ENCODE results near the gene PKDCC. TPM values are rescaled to one million over a fixed set of nuclear protein-coding genes. Genes with fewer than 3 reads are reported as not detected.

PKDCC gene
- total and polyA plus RNA-seq, 2 of the 13 experiments (the other 11 are each of a cell fraction or from before 2014, with no cell fraction given), result 52.6 to 58.8 TPM

- TF ChIP-seq ZNF614 (CRISPR knock-in tag; IDR thresholded peaks at IDR 0.05; ENCODE audit: borderline replicate concordance) (peak; percentile 74; the same call in 1 of the 2 replicates), NRL (CRISPR knock-in tag; IDR thresholded peaks at IDR 0.05; ENCODE audit: borderline replicate concordance) (peak; percentile 64; the same call in 1 of the 2 replicates), ZNF251 (CRISPR knock-in tag; IDR thresholded peaks at IDR 0.05) (no peak), ZKSCAN1 (IDR thresholded peaks at IDR 0.05; ENCODE audit: low read length) (no peak), PRDM15 (CRISPR knock-in tag; IDR thresholded peaks at IDR 0.05) (no peak), ZSCAN9 (CRISPR knock-in tag; IDR thresholded peaks at IDR 0.05; ENCODE audit: borderline replicate concordance) (peak; percentile 42; the same call in 1 of the 2 replicates), MTA1 (CRISPR knock-in tag; IDR thresholded peaks at IDR 0.05; ENCODE audit: borderline replicate concordance) (peak; percentile 97), RXRB (CRISPR knock-in tag; IDR thresholded peaks at IDR 0.05; ENCODE audit: borderline replicate concordance) (peak; percentile 88), HNRNPUL1 (IDR thresholded peaks at IDR 0.05; ENCODE audit: low read depth, low read length) (no peak), PITX1 (CRISPR knock-in tag; IDR thresholded peaks at IDR 0.05) (peak; percentile 92), REST (IDR thresholded peaks at IDR 0.05; ENCODE audit: borderline replicate concordance in 1 of 2, low read depth in 1 of 2, low read length in 2 of 2) (peak in 1 of 2 experiments; percentile 57; a peak in 1 of 4 replicates), BHLHE40 (IDR thresholded peaks at IDR 0.05; ENCODE audit: low read length) (no peak), DRAP1 (CRISPR knock-in tag; IDR thresholded peaks at IDR 0.05) (peak; percentile 75), ZZZ3 (CRISPR knock-in tag; IDR thresholded peaks at IDR 0.05; ENCODE audit: borderline replicate concordance) (no peak), ZFP36L1 (CRISPR knock-in tag; IDR thresholded peaks at IDR 0.05) (no peak), SMC3 (IDR thresholded peaks at IDR 0.05; ENCODE audit: low read length) (no peak), SMAD3 (CRISPR knock-in tag; IDR thresholded peaks at IDR 0.05) (peak; percentile 92), KAT2B (IDR thresholded peaks at IDR 0.05; ENCODE audit: borderline replicate concordance, low read depth, low read length) (no peak), SMYD3 (CRISPR knock-in tag; IDR thresholded peaks at IDR 0.05) (peak; percentile 66; the same call in 1 of the 2 replicates), ZKSCAN5 (CRISPR knock-in tag; IDR thresholded peaks at IDR 0.05) (no peak)
- TF ChIP-seq, protein P1, sequence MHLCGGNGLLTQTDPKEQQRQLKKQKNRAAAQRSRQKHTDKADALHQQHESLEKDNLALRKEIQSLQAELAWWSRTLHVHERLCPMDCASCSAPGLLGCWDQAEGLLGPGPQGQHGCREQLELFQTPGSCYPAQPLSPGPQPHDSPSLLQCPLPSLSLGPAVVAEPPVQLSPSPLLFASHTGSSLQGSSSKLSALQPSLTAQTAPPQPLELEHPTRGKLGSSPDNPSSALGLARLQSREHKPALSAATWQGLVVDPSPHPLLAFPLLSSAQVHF (CRISPR knock-in tag; IDR thresholded peaks at IDR 0.05), result no peak
Observed at GRCh38 chr2:42055573-42056514, 8.0 kb downstream of the PKDCC start (continued).

Data from HepG2 (cell line).